Measurements from ENCODE around the gene ZMAT2.
"Not testable (repeated sequence)": the region's sequence is repeated elsewhere in the genome, so short reads cannot be mapped to it uniquely, and the experiment has no call there.

Gene ZMAT2

DNA sequence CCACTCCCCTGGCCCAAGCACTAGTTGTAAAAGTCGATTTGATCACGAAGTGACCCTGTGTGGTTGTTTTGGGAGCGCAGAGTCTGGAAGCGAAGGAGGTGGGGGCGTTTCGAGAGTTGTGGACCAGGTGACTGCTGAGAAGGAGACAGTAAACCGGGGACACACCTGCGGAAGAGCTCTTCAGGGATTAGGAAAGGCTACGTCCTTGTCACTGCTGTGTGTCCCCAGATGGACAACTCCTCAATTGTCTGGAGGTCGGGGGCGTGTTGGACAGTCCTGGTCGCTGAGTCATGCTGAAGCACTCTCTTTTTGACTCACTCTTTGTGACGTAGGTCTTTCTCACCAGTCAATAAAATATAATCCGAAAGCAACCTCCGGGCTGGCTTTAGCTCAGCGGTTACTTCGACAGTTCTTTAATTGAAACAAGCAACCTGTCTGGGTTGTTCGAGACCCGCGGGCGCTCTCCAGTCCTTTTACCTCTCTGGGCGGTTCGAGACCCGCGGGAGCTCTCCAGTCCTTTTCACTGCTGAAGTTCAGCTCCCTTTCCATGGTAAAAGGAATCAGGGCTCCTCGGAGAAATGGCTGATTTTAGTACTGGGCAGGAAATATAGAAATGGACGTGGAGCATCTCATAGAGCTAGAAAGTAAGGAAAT is 10.8 kb downstream of the ZMAT2 start:
- FAIRE-seq, result peak; percentile 94

DNA sequence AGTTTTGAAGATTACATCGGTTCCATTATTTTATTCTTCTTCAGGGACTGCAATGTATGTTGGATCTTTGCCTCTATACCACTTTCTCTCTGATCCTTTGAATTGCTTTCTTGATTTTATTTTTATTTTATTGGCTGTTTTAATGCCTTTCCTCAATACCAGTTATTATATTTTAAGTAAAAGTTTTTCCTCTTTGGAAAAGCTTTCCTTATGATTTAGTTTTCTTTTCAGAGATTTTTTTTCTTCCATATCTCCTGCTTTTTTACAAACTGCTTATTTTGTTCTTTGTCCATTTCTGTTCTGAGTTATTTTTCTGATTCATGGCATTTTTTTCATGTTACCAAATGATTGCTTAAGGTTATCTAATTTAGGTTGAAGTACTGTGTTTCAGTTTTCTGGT is 11.5 kb downstream of the ZMAT2 start:
- FAIRE-seq, result peak; percentile 3

DNA sequence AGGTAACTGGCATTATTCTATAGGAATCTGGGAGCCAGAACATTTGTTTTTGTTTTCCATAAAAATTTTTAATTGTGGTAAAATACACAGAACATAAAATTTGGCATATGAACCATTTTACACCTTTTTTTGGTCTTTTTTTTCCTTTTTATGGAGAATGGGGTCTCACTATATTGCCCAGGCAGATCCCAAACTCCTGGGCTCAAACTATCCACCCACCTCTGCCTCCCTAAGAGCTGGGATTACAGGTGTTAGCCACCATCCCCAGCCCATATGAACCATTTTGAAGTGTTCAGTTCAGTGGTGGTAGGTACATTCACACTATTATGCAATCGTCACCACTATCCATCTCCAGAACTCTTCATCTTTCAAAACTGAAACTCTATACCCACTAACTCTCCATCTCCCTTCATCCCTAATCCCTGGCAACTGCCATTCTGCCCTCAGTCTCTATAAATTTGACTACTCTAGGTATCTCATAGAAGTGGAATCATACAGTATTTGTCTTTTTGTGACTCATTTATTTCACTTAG is 13.4 kb downstream of the ZMAT2 start:
- FAIRE-seq, result no peak

DNA sequence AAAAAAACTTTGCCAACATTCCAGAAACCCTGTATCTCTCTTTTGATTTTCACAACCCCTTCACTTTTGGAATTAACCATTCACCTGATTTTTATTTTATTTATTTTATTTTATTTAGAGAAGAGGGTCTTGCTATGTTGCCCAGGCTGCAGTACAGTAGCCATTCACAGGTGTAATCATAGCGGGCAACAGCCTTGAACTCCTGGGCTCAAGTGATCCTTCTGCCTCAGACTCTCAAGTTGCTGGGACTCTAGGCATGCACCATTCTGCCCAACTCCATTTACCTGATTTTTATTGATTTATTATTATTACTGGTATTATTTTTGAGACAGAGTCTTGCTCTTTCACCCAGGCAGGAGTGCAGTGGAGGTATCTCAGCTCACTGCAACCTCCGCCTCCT is 16.0 kb downstream of the ZMAT2 start:
- not testable (repeated sequence) for FAIRE-seq

DNA sequence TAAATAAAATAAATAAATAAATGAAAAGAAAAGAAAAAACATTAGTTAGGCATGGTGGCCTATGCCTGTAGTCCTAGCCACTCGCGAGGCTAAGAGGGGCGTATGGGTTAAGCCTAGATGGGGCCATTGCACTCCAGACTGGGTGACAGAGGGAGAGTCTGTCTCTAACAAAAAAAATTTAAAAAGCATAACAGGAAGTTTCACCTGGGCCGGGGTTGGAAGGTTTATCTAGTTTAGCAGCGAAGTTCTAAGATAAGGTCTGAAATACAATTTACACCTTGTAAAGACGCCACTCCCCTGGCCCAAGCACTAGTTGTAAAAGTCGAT is 18.0 kb downstream of the ZMAT2 start:
- FAIRE-seq, result no peak

DNA sequence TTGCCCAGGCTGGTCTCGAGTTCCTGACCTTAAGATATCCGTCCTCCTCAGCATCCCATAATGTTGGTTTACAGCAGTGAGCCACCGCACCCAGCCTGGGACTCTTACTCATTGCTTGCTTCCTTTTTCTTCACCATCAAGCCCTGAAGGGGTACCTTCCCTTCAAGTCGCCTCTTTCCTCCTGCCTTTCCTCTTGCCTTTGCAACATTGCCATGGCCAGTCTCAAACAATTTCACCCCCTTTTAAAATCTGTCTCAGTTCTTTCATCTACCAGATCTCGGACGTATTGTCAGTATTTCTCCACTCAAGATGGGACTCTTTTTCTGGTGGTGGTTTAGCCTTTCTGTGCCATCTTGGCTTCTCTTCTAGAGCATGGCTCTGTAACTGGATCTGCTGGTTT is 20.5 kb downstream of the ZMAT2 start:
- not testable (repeated sequence) for FAIRE-seq

DNA sequence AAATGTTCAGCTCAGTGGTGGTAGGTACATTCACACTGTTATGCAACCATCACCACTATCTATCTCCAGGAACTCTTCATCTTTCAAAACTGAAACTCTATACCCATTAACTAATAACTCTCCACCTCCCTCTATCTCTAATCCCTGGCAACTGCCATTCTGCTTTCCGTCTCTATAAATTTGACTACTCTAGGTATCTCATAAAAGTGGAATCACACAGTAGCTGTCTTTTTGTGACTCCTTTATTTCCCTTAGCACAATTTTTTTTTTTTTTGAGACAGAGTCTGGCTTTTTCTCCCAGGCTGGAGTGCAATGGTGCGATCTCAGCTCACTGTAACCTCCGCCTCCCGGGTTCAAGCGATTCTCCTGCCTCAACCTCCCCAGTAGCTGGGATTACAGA is 21.1 kb downstream of the ZMAT2 start:
- not testable (repeated sequence) for FAIRE-seq

DNA sequence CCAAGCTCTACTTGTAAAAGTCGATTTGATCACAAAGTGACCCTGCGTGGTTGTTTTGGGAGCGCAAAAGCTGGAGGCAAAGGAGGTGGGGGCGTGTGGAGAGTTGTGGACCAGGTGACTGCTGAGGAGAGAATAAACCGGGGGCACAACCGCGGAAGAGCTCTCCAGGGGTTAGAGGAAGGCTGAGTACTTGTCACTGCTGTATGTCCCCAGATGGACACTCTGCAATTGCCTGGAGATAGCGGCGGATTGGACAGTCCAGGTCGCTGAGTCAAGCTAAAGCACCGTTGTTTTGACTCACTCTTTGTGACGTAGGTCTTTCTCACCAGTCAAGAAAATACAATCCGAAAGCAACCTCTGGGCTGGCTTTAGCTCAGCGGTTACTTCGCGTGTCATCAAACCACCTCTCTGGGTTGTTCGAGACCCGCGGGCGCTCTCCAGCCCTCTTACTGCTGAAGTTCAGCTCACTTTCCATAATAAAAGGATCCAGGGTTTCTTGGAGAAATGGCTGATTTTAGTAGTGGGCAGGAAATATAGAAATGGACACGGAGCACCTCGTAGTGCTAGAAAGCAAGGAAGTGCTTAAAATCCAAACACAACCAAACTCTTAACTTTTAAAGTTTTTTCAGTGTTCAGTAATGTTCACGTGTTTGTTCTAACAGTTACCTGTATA is 25.7 kb downstream of the ZMAT2 start:
- no peak for FAIRE-seq

DNA sequence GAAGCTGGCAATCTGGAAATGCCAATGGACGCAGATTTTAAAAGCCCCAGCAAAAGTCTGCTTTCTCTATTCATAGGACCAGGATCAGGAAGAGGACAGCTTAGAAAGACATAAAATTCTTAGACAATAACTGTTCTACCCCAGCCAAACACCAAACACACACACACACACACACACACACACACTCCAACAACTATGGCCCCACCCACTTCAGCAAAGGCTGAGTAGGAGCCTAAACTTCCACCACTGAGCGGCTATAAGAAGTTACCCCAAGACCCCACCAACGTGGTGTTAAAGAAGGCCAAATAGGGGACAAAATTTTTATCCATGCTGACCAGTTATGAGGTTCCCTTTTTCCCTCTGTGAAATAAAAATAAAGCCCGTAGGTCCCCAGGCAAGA is 32.9 kb downstream of the ZMAT2 start:
- no peak for FAIRE-seq

DNA sequence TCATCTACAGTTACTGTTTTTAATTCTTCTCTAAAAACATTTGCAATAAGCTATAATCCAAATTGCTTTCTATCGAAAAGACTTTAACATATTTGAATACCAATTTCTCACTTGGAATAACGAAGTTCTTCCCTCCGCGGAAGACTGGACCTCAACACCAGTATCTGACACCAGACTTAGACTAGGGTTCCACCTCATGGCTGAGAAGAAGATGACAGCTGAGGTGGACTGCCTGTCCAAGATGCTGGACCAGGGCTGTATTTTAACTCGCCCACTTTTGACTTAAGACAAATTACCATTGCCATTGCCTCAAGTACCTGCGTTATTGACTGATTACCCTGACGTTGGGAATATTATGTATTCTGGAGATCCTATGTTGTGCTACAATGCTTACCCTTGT is 34.1 kb downstream of the ZMAT2 start:
- no peak for FAIRE-seq

DNA sequence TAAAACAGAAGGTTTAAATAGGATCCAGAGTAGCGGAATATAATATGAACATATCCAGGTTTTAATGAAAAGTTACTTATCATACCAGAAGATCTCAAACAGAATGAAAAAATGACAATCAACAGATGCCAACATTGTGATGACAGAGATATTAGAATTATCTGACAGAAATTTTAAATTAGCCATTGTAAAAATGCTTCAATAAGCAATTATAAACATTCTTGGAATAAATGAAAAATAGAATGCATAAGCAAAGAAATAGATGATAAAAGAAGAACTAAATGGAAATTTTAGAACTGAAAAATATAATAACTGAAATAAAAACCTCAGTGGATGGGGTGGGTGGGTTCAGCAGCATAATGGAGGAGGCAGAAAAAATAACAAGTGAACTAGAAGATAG is 37.2 kb downstream of the ZMAT2 start:
- FAIRE-seq, result no peak

DNA sequence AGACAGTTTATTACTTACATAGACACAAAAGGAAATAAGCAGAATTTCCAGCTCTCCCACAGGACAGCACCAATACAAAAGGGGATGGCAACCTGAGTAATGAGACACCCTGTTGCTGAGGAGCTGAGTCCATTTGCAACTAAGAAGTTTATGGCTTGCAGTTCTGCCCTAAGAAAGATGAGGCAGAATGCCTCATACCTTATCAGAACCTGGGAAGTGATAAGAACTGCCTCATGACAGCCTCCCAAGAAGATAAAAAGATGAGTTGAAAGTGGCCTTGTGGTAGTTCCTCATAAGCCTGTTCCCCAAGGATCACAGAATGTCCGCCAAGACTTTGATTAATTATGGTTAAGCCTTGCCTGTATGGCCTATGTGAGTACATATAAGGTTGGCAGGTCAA is 41.7 kb downstream of the ZMAT2 start:
- no peak for FAIRE-seq

DNA sequence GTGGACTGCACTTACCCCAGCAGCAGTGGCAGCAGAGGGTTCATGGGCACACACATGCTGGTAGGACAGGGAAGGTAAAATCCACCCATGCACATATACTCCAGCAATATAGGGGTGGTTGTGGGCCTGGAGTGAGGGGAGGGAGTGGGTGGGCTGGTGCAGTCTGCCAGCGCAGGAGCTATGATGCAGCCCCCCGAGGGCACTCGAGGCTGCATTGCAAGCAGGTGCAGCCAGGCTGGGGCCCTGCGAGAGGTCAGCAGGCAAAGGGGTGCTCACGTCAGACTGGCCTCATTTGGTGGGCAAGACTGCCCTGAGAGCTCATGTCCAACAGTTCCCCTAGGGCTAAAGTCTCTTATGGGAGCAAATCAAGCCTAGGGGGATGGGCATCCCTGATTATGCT is 53.3 kb downstream of the ZMAT2 start:
- no peak for FAIRE-seq

Measured in A204.1 (cell line).